Upper lobe of left lung (tissue), 6 donors: Measurements from ENCODE around the gene OR2J3. TPM values are rescaled to one million over a fixed set of nuclear protein-coding genes. Genes with fewer than 3 reads are reported as not detected.
A peak's percentile ranks its signal among the peaks of the same experiment; 100 is the strongest.

Experiments
- ATAC-seq, 2 donors: fragments of 200-7000 bp; cut with Tn5 transposase; one replicate each; pipeline ENCODE4 v1.9.1; 2022; ENCODE audit warnings: mild to moderate bottlenecking in 2 of 2, moderate library complexity in 2 of 2; ENCODE audit not compliant: low FRiP score in 2 of 2
- DNase-seq, 2 donors: peaks; one replicate each; pipeline ENCODE4 v3.0.0-alpha.2; 2019 to 2020
- H3K27ac ChIP-seq, 4 donors: fragments of 200-600 bp; sonication (generic); one replicate each; pipeline ENCODE4 v1.5.1; 2016 to 2019
- H3K27me3 ChIP-seq, 4 donors: fragments of 200-600 bp; sonication (generic); one replicate each; pipeline ENCODE4 v1.5.1; 2017 to 2019
- H3K36me3 ChIP-seq, 4 donors: fragments of 200-600 bp; sonication (generic); one replicate each; pipeline ENCODE4 v1.5.1; 2016 to 2019
- H3K4me1 ChIP-seq, 4 donors: fragments of 200-600 bp; sonication (generic); one replicate each; pipeline ENCODE4 v1.5.1; 2018 to 2019
- H3K4me3 ChIP-seq, 4 donors: fragments of 200-600 bp; sonication (generic); one replicate each; pipeline ENCODE4 v1.5.1; 2017 to 2019; ENCODE audit warnings: mild to moderate bottlenecking in 2 of 4, moderate library complexity in 1 of 4
- H3K9me3 ChIP-seq, 4 donors: fragments of 200-600 bp; sonication (generic); one replicate each; pipeline ENCODE4 v1.5.1; 2018 to 2019
- EP300 ChIP-seq, 4 donors: sonication (generic); formaldehyde crosslinking; IDR thresholded peaks; one replicate each; pipeline ENCODE4 v1.5.1; 2017; ENCODE audit warnings: antibody characterized with exemption in 4 of 4, control low read depth in 2 of 4
- POLR2A ChIP-seq, 4 donors: fragments of 450-650 bp; IDR thresholded peaks; one replicate each; pipeline ENCODE4 v1.5.1; 2016 to 2017; ENCODE audit warnings: antibody characterized with exemption in 4 of 4, mild to moderate bottlenecking in 2 of 4
- POLR2AphosphoS5 ChIP-seq, 2 donors: sonication (generic); formaldehyde crosslinking; IDR thresholded peaks; one replicate each; pipeline ENCODE4 v1.5.1; 2017; ENCODE audit warnings: antibody characterized with exemption in 2 of 2
- WGBS, 2 donors: methylation state at CpG; one replicate each; pipeline ENCODE4 v1.1.5; 2017 to 2018; 5-methylcytosine and 5-hydroxymethylcytosine counted together
- total RNA-seq, 6 donors: library from RNA; depleted of rRNA in 4 of 6; stranded (reverse); fragments of >200 nt in 4 of 6; gene quantifications; one replicate each; pipeline versions ENCODE4 v1.1.0 to v1.2.1, GENCODE V29; 2016 to 2021
- TF ChIP-seq, protein P1 (sequence below), 6 experiments: fragments of 450-650 bp in 4 of 6; fragments of 200-600 bp in 2 of 6; sonication (generic) in 2 of 6; IDR thresholded peaks; one replicate each; pipeline ENCODE4 v1.5.1; 2016 to 2019; ENCODE audit warnings: antibody characterized with exemption in 6 of 6
- donor health status: DM: no; HTN: no; CAD: no; lungs with moderate emphysema.
- donor health status: DM: no; HTN: yes; CAD: no; lungs with severe emphysema.

The OR2J3 gene
- total RNA-seq, 6 donors from 2014 or later: not detected

DNA sequence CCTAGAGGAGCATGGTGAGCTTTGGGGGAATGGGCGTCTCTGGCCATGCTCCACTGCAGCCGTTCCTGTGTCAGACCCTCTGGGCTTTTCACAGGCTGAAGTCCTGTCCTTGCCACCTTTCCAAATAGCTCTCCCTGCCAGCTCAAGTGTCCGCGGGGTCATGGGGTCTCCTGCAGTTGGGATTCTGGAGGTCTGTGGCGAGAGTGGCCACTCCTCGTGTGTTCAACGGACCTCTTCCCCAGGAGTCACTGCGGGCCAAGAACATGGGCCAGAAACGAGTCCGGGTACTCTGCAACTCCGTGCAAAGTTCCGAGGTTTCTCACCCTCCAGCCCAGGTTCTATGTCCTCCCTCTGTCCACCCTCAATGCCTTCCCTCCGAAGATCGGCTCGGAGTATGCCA is 25.4 kb upstream of the OR2J3 start:
- Histone ChIP-seq H3K27ac (no peak overlapping the region), H3K9me3 (no peaks in the 10 kb centered on the region), H3K27me3 (no peaks in the 10 kb centered on the region), H3K4me3 (no peak overlapping the region), H3K4me1 (no peaks in the 10 kb centered on the region), H3K36me3 (no peaks in the 10 kb centered on the region)
- DNase-seq (peak in 1 of 2 donors; percentile 6), ATAC-seq (no peak)
- 89 to 92% methylated on average over 8 to 15 of the region's 15 CpGs for WGBS, 2 donors
- no peak for TF ChIP-seq POLR2AphosphoS5 (IDR thresholded peaks at IDR 0.05)
- TF ChIP-seq POLR2A (IDR thresholded peaks at IDR 0.05): no peak
- no peak for TF ChIP-seq EP300 (IDR thresholded peaks at IDR 0.05)
- TF ChIP-seq, protein P1, sequence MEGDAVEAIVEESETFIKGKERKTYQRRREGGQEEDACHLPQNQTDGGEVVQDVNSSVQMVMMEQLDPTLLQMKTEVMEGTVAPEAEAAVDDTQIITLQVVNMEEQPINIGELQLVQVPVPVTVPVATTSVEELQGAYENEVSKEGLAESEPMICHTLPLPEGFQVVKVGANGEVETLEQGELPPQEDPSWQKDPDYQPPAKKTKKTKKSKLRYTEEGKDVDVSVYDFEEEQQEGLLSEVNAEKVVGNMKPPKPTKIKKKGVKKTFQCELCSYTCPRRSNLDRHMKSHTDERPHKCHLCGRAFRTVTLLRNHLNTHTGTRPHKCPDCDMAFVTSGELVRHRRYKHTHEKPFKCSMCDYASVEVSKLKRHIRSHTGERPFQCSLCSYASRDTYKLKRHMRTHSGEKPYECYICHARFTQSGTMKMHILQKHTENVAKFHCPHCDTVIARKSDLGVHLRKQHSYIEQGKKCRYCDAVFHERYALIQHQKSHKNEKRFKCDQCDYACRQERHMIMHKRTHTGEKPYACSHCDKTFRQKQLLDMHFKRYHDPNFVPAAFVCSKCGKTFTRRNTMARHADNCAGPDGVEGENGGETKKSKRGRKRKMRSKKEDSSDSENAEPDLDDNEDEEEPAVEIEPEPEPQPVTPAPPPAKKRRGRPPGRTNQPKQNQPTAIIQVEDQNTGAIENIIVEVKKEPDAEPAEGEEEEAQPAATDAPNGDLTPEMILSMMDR (IDR thresholded peaks at IDR 0.05): no peak

DNA sequence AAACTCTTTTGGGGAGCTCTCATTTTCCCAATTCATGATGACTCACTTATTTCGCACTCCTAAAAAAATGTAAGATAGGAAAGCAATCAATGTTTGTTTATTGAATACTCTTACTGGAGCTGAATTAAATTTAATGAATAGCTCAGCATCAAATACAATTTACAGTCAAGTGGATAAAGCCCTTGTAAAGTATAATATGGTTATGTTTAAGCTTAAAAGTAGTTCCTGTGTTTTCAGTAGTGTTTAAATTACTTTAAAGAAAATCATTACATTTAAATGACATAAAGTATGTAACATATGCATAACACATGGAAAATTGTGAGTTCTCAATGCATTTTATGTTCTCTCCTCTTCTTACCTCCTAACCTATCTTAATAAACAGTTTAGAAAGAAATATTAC is 20.6 kb upstream of the OR2J3 start, which contains the start of gene OR2B3:
TSS of gene OR2B3 (minus strand) at position 101 of the 400 bp plus-strand sequence. CDS start at position 36, 65 bp downstream.
- no peaks in the 10 kb centered on the region for H3K4me1 ChIP-seq
- no peak within 1 kb of the TSS for H3K4me3 ChIP-seq
- ATAC-seq (no peak), DNase-seq (no peak)
- no peaks in the 10 kb centered on the region for H3K9me3 ChIP-seq
- no peaks in the 10 kb centered on the region for H3K27me3 ChIP-seq
- WGBS, 2 donors: 86 to 94% methylated on average over 1 of the region's 1 CpG
- TF ChIP-seq EP300 (IDR thresholded peaks at IDR 0.05): no peak
- TF ChIP-seq, protein P1 (IDR thresholded peaks at IDR 0.05): no peak
- no peak for TF ChIP-seq POLR2AphosphoS5 (IDR thresholded peaks at IDR 0.05)
- no peak for TF ChIP-seq POLR2A (IDR thresholded peaks at IDR 0.05)
- H3K27ac ChIP-seq: no peak within 1 kb of the TSS
- H3K36me3 ChIP-seq: no peaks in the 10 kb centered on the region

DNA sequence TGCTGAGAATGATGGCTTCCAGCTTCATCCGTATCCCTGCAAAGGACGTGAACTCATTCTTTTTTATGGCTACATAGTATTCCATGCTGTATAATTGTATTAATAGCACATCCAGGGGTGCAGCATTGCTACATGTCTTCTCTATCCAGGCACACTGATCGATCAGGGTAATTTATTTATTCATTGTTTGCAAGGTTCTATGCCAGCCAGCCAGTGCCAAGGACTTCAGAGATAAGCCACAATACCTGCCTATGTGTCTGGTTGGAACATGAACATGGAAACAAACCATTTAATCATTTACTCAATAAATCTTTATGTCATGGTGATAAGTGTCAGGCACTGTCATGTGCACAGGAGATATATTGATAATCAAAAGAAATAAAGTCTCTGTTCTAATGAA is 14.9 kb upstream of the OR2J3 start:
- no peaks in the 10 kb centered on the region for H3K4me1 ChIP-seq
- H3K27ac ChIP-seq: no peak overlapping the region
- no peak for DNase-seq
- no peak for ATAC-seq
- H3K36me3 ChIP-seq: no peaks in the 10 kb centered on the region
- no peaks in the 10 kb centered on the region for H3K27me3 ChIP-seq
- no peak overlapping the region for H3K4me3 ChIP-seq
- no peaks in the 10 kb centered on the region for H3K9me3 ChIP-seq
- WGBS, 2 donors: 87 to 90% methylated on average over 3 of the region's 3 CpGs
- TF ChIP-seq POLR2AphosphoS5 (IDR thresholded peaks at IDR 0.05) (no peak), POLR2A (IDR thresholded peaks at IDR 0.05) (no peak), EP300 (IDR thresholded peaks at IDR 0.05) (no peak)
- TF ChIP-seq, protein P1 (IDR thresholded peaks at IDR 0.05): no peak

DNA sequence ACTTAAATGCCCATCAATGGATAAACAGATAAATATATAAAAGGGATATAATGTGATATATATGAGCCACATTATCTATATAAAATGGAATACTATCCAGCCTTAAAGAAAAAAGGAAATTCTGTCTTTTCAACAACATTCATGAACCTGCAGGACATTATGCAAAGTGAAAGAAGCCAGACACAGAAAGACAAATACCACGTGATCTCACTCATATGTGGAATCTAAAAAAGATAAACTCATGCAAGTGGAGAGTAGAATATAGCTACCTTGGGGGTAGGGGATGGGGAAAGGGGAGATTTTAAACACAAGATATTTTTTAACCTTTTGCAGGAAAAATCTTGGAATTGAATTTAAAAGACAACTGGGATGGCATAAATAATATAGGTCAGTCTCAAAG is 10.1 kb upstream of the OR2J3 start:
- Histone ChIP-seq H3K27me3 (no peaks in the 10 kb centered on the region), H3K27ac (no peak overlapping the region), H3K4me1 (no peaks in the 10 kb centered on the region), H3K9me3 (no peaks in the 10 kb centered on the region), H3K4me3 (no peak overlapping the region), H3K36me3 (no peaks in the 10 kb centered on the region)
- ATAC-seq: no peak
- TF ChIP-seq, protein P1 (IDR thresholded peaks at IDR 0.05): no peak
- TF ChIP-seq EP300 (IDR thresholded peaks at IDR 0.05) (no peak), POLR2AphosphoS5 (IDR thresholded peaks at IDR 0.05) (no peak), POLR2A (IDR thresholded peaks at IDR 0.05) (no peak)
- no peak for DNase-seq
- 70 to 71% methylated on average over 1 of the region's 1 CpG for WGBS, 2 donors

DNA sequence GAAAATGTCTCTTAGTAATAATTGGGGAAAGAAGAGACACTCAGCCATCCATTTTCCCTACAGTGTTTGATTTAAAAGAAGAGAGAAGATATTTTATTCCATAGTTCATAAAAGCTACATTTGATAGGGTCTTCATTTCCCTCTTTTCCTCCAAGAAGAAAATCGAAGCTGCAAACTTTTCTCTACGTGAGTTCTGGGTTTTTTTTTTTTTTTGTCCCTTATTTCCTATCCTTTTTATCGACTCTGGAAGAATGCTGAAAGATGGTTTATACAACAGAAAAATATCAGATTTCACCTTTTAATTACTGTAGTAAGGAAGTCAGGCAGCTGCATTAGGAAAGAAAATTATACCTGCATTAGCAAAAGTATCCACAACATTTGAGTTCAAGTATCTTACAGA is 8.7 kb upstream of the OR2J3 start, which contains the start of gene OR2J1:
TSS of gene OR2J1 (plus strand) at position 301 of the 400 bp plus-strand sequence. CDS start 1,453 bp downstream, outside the sequence.
- 76 to 79% methylated on average over 3 of the region's 3 CpGs for WGBS, 2 donors

More for the DNA sequence above, 8.7 kb upstream of the OR2J3 start, which contains the start of gene OR2J1:
- no peak for TF ChIP-seq POLR2A (IDR thresholded peaks at IDR 0.05)
- no peak for TF ChIP-seq EP300 (IDR thresholded peaks at IDR 0.05)
- no peak for TF ChIP-seq POLR2AphosphoS5 (IDR thresholded peaks at IDR 0.05)
- TF ChIP-seq, protein P1 (IDR thresholded peaks at IDR 0.05): no peak
- H3K27ac ChIP-seq: no peak within 1 kb of the TSS
- ATAC-seq: no peak
- no peaks in the 10 kb centered on the region for H3K36me3 ChIP-seq
- no peak for DNase-seq
- H3K4me1 ChIP-seq: no peaks in the 10 kb centered on the region
- no peaks in the 10 kb centered on the region for H3K9me3 ChIP-seq
- H3K27me3 ChIP-seq: no peaks in the 10 kb centered on the region
- no peak within 1 kb of the TSS for H3K4me3 ChIP-seq
